NB4 (cell line): ENCODE results near the gene DENND1A.

Experiments
- CTCF ChIP-seq: IDR thresholded peaks from one replicate; pipeline ENCODE4 v1.5.1; 2012; ENCODE audit warnings: low read depth, low read length
- MAX ChIP-seq: IDR thresholded peaks from 2 replicates; pipeline ENCODE4 v1.6.1; 2011; ENCODE audit warnings: low read depth, low read length
- MYC ChIP-seq: IDR thresholded peaks from 2 replicates; pipeline ENCODE4 v1.6.1; 2011; ENCODE audit warnings: low read depth, low read length
- POLR2A ChIP-seq: IDR thresholded peaks from 2 replicates; pipeline ENCODE4 v1.6.1; 2011; ENCODE audit warnings: mild to moderate bottlenecking; ENCODE audit not compliant: insufficient read length; ENCODE audit errors: extremely low read depth

- TF ChIP-seq CTCF: no peak
- no peak for TF ChIP-seq POLR2A
- no peak for TF ChIP-seq MYC
- no peak for TF ChIP-seq MAX
Observed at GRCh38 chr9:123679330-123679987, 250.5 kb downstream of the DENND1A start.
